ENCODE data around the gene PAX6.

- TF ChIP-seq, protein P1, sequence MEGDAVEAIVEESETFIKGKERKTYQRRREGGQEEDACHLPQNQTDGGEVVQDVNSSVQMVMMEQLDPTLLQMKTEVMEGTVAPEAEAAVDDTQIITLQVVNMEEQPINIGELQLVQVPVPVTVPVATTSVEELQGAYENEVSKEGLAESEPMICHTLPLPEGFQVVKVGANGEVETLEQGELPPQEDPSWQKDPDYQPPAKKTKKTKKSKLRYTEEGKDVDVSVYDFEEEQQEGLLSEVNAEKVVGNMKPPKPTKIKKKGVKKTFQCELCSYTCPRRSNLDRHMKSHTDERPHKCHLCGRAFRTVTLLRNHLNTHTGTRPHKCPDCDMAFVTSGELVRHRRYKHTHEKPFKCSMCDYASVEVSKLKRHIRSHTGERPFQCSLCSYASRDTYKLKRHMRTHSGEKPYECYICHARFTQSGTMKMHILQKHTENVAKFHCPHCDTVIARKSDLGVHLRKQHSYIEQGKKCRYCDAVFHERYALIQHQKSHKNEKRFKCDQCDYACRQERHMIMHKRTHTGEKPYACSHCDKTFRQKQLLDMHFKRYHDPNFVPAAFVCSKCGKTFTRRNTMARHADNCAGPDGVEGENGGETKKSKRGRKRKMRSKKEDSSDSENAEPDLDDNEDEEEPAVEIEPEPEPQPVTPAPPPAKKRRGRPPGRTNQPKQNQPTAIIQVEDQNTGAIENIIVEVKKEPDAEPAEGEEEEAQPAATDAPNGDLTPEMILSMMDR (IDR thresholded peaks at IDR 0.05), result no peak
- TF ChIP-seq EP300 (IDR thresholded peaks at IDR 0.05) (no peak), EHF (CRISPR knock-in tag; IDR thresholded peaks at IDR 0.05) (no peak), KDM5A (IDR thresholded peaks at IDR 0.05) (no peak), BHLHE40 (IDR thresholded peaks at IDR 0.05; ENCODE audit: low read depth, low read length) (no peak), CHD4 (IDR thresholded peaks at IDR 0.05; ENCODE audit: borderline replicate concordance) (no peak), POLR2A (IDR thresholded peaks at IDR 0.05; ENCODE audit: low read length) (no peak), CBX2 (IDR thresholded peaks at IDR 0.05; ENCODE audit: borderline replicate concordance, low read depth) (no peak), ESRRA (IDR thresholded peaks at IDR 0.05; ENCODE audit: borderline replicate concordance, low read length) (no peak), RAD21 (conservative IDR thresholded peaks at IDR 0.05 in 1 of 2, IDR thresholded peaks at IDR 0.05 in 1 of 2) (no peak)
- TF ChIP-seq, protein P2, sequence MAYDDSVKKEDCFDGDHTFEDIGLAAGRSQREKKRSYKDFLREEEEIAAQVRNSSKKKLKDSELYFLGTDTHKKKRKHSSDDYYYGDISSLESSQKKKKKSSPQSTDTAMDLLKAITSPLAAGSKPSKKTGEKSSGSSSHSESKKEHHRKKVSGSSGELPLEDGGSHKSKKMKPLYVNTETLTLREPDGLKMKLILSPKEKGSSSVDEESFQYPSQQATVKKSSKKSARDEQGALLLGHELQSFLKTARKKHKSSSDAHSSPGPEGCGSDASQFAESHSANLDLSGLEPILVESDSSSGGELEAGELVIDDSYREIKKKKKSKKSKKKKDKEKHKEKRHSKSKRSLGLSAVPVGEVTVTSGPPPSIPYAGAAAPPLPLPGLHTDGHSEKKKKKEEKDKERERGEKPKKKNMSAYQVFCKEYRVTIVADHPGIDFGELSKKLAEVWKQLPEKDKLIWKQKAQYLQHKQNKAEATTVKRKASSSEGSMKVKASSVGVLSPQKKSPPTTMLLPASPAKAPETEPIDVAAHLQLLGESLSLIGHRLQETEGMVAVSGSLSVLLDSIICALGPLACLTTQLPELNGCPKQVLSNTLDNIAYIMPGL (CRISPR knock-in tag; IDR thresholded peaks at IDR 0.05; ENCODE audit: borderline replicate concordance), result no peak
- TF ChIP-seq, protein P3, sequence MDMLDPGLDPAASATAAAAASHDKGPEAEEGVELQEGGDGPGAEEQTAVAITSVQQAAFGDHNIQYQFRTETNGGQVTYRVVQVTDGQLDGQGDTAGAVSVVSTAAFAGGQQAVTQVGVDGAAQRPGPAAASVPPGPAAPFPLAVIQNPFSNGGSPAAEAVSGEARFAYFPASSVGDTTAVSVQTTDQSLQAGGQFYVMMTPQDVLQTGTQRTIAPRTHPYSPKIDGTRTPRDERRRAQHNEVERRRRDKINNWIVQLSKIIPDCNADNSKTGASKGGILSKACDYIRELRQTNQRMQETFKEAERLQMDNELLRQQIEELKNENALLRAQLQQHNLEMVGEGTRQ (IDR thresholded peaks at IDR 0.05), result no peak
These were observed 3.2 kb upstream of the PAX6 start for GRCh38 chr11:31814176-31814868.
